CD4-positive, alpha-beta T cell (primary cell): ENCODE results near the gene UHMK1. TPM values are rescaled to one million over a fixed set of nuclear protein-coding genes. Genes with fewer than 3 reads are reported as not detected.
"Not testable (repeated sequence)": the region's sequence is repeated elsewhere in the genome, so short reads cannot be mapped to it uniquely, and the experiment has no call there.

Source experiments
- ATAC-seq: fragments of 200-7000 bp; cut with Tn5 transposase; one replicate; pipeline ENCODE4 v1.10.0; 2022; ENCODE audit warnings: mild to moderate bottlenecking; ENCODE audit not compliant: poor library complexity
- CTCF ChIA-PET: fragments of 350-600 bp; sonication (Branson Sonifier 250); formaldehyde crosslinking; loops from one replicate; lab custom pipeline; 2021; ENCODE audit warnings: antibody characterized with exemption, inconsistent platforms; lab: Charles Lee
- POLR2A ChIA-PET: fragments of 350-600 bp; sonication (Branson Sonifier 250); formaldehyde crosslinking; loops from one replicate; lab custom pipeline; 2021; ENCODE audit warnings: antibody characterized with exemption, inconsistent platforms; lab: Charles Lee
- DNase-seq, 14 experiments: peaks; one replicate each; pipeline ENCODE4 v3.0.0-alpha.2; 2013 to 2020; ENCODE audit warnings: mixed read lengths in 2 of 14
- H3K27ac ChIP-seq, 2 donors: one replicate each; pipeline versions ENCODE4 v1.5.1 to v1.7.0; 2013; ENCODE audit warnings: low read length in 2 of 2, low read depth in 1 of 2, mild to moderate bottlenecking in 1 of 2
- H3K27me3 ChIP-seq, 2 experiments: 1 replicate in 1 of 2; 2 replicates in 1 of 2; pipeline versions ENCODE4 v1.6.1 to v1.7.0; 2013; ENCODE audit warnings: low read length in 2 of 2, control low read depth in 1 of 2, mild to moderate bottlenecking in 1 of 2, moderate library complexity in 1 of 2; ENCODE audit not compliant: insufficient read depth in 2 of 2, control insufficient read depth in 1 of 2
- H3K36me3 ChIP-seq: one replicate; pipeline ENCODE4 v1.6.1; 2013; ENCODE audit warnings: low read length, control low read depth; ENCODE audit not compliant: insufficient read depth
- H3K4me1 ChIP-seq: one replicate; pipeline ENCODE4 v1.6.1; 2013; ENCODE audit warnings: low read length, control low read depth; ENCODE audit not compliant: insufficient read depth
- H3K4me3 ChIP-seq: one replicate; pipeline ENCODE4 v1.5.1; 2013; ENCODE audit warnings: mild to moderate bottlenecking, low read length, moderate library complexity
- H3K9me3 ChIP-seq, 2 experiments: 1 replicate in 1 of 2; 2 replicates in 1 of 2; pipeline versions ENCODE4 v1.6.1 to v1.7.0; 2013; ENCODE audit warnings: low read length in 2 of 2, mild to moderate bottlenecking in 2 of 2, control low read depth in 1 of 2, moderate library complexity in 1 of 2; ENCODE audit not compliant: control insufficient read depth in 1 of 2, insufficient read depth in 1 of 2
- H3K27ac Mint-ChIP-seq: one replicate; pipeline ENCODE4 v1.8.0; 2020; ENCODE audit warnings: mixed read lengths
- H3K27me3 Mint-ChIP-seq: one replicate; pipeline ENCODE4 v1.8.0; 2021; ENCODE audit warnings: mixed read lengths
- H3K36me3 Mint-ChIP-seq: one replicate; pipeline ENCODE4 v1.8.0; 2021; ENCODE audit warnings: low read depth, mixed read lengths
- H3K4me1 Mint-ChIP-seq: one replicate; pipeline ENCODE4 v1.8.0; 2021; ENCODE audit warnings: low read depth, mixed read lengths
- H3K4me3 Mint-ChIP-seq: one replicate; pipeline ENCODE4 v1.8.0; 2020; ENCODE audit warnings: mild to moderate bottlenecking, mixed read lengths
- H3K9me3 Mint-ChIP-seq: one replicate; pipeline ENCODE4 v1.8.0; 2020; ENCODE audit warnings: mixed read lengths
- CTCF ChIP-seq: fragments of 200-600 bp; IDR thresholded peaks from one replicate; pipeline ENCODE4 v1.8.0; 2022; ENCODE audit warnings: antibody characterized with exemption, mild to moderate bottlenecking
- intact Hi-C, 2 experiments: fragments of 100-400 bp; cut with DNase I in 1 of 2; cut with micrococcal nuclease in 1 of 2; formaldehyde crosslinking; loops; one replicate each; pipeline versions ENCODE4 v1.15.1 to v1.9.0; 2023 to 2025; cut with DNase I, micrococcal nuclease
- total RNA-seq, 174 experiments: library from RNA in 2 of 174; stranded (reverse) in 2 of 174; gene quantifications; one replicate each; pipeline ENCODE4 v1.2.3 and lab custom pipeline; 2021 to 2026

The UHMK1 gene
- total RNA-seq, 2 experiments from 2014 or later, result 47.3 to 47.6 TPM

DNA sequence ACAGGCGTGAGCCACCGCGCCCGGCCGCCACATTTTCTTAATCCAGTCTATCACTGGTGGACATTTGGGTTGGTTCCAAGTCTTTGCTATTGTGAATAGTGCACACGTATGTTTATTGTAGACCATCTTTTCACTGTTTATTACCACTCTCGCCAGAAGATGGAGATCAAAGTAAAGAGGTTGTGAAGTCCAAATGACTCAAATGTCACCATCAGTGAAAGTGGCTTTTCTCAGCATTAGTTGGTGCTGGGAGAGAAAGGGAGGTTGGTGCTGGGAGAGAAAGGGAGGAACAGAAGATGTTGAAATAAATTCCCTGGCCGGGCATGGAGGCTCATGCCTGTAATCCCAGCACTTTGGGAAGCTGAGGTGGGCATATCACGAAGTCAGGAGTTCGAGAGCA lies 10.4 kb upstream of the UHMK1 start:
- Mint-ChIP-seq H3K27me3 (peaks cover 43% of the 10 kb centered on the region), H3K4me3 (no peak overlapping the region), H3K36me3 (no peaks in the 10 kb centered on the region), H3K27ac (no peak overlapping the region), H3K4me1 (no peaks in the 10 kb centered on the region), H3K9me3 (no peaks in the 10 kb centered on the region)
- no peak for DNase-seq
- no peaks in the 10 kb centered on the region for H3K36me3 ChIP-seq
- H3K27ac ChIP-seq, result no peak overlapping the region
- H3K4me1 ChIP-seq, result no peaks in the 10 kb centered on the region
- ATAC-seq, result no peak
- intact Hi-C loops, result no loop called here
- CTCF ChIA-PET, result no interaction called here
- H3K4me3 ChIP-seq, result no peak overlapping the region
- no peak for TF ChIP-seq CTCF
- H3K9me3 ChIP-seq, result no peaks in the 10 kb centered on the region
- POLR2A ChIA-PET, result no interaction called here
- H3K27me3 ChIP-seq, result peaks cover 0 to 8% of the 10 kb centered on the region in 2 experiments

GRCh38 chr1:162488219-162488618 lies 9.4 kb upstream of the UHMK1 start:
- no peaks in the 10 kb centered on the region for H3K4me1 Mint-ChIP-seq
- ChIA-PET CTCF (no interaction called here), POLR2A (no interaction called here)
- peaks cover 42% of the 10 kb centered on the region for H3K27me3 Mint-ChIP-seq
- H3K4me3 Mint-ChIP-seq, result no peak overlapping the region
- no peaks in the 10 kb centered on the region for H3K36me3 ChIP-seq
- no peaks in the 10 kb centered on the region for H3K9me3 ChIP-seq
- DNase-seq, result no peak
- TF ChIP-seq CTCF, result no peak
- ATAC-seq, result no peak
- peaks cover 0 to 14% of the 10 kb centered on the region in 2 experiments for H3K27me3 ChIP-seq
- no peak overlapping the region for H3K27ac ChIP-seq
- no peak overlapping the region for H3K4me3 ChIP-seq
- no peaks in the 10 kb centered on the region for H3K36me3 Mint-ChIP-seq
- intact Hi-C loops, result no loop called here
- no peak overlapping the region for H3K27ac Mint-ChIP-seq
- no peaks in the 10 kb centered on the region for H3K4me1 ChIP-seq
- no peaks in the 10 kb centered on the region for H3K9me3 Mint-ChIP-seq

DNA sequence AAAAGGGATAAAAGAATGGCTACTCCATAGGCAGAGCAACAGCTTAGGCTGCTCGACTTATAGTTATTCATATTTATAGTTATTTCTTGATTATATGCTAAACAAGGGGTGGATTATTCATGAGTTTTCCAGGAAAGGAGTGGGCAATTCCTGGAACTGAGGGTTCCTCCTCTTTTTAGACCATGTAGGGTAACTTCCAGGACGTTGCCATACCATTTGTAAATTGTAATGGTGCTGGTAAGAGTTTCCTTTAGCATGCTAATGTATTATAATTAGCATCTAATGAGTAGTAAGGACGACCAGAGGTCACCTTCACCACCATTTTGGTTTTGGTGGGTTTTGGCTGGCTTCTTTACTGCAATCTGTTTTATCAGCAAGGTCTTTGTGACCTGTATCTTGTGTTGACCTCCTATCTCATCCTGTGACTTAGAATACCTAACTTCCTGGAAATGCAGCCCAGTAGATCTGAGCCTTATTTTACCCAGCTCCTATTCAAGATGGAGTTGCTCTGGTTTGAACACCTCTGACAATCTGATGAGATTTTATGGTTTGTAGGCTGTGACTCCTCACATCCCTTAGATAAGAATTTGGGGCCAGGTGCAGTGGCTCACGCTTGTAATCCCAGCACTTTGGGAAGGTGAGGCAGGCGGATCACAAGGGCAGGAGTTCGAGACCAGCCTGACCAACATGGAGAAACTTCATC lies 1.9 kb upstream of the UHMK1 start:
- peaks cover 17% of the 10 kb centered on the region for H3K4me1 ChIP-seq
- H3K9me3 ChIP-seq, H3K27me3 ChIP-seq, POLR2A ChIA-PET, H3K27ac Mint-ChIP-seq, DNase-seq, H3K9me3 Mint-ChIP-seq, ATAC-seq, H3K27me3 Mint-ChIP-seq, CTCF ChIA-PET, H3K4me3 ChIP-seq, H3K36me3 ChIP-seq, H3K27ac ChIP-seq: not testable (repeated sequence)
- H3K36me3 Mint-ChIP-seq, result peaks cover 25% of the 10 kb centered on the region
- intact Hi-C loops, result loop anchor here in 1 of 2 experiments (5.0 kb wide), 2 partner anchors 297 to 423 kb away; partner anchors contain the start of gene HSD17B7
- H3K4me1 Mint-ChIP-seq, result peaks cover 35% of the 10 kb centered on the region
- peak overlapping the region; percentile 66 for H3K4me3 Mint-ChIP-seq
